Measurements from ENCODE around the gene TRDN.

The TRDN gene

DNA sequence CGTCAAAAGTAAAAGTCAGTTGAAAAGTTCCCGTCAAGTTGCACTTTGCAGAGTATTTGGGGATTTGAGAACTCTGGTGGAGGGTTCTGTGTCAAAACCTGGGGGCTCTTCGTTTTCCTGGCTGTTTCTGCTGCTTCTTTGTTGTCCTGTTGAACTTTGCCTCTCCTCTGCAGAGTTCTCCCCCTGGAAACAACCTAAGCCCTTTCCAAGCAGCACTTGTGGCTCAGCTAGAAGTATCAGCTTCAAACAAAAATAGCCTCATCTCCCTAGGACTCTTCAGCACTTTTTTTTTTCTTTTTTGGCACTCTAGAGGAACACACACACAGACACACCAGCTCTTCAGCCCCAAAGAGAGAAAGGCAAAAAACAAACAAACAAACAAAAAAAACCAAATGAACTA is at the start of gene TRDN:
Gene TRDN, minus strand, starts transcription at position 169 of the 400 bp plus-strand sequence. CDS start 175 bp downstream, outside the sequence.
- DNase-seq = no peak

GRCh38 chr6:123681957-123682462 is 45.3 kb upstream of the TRDN start:
- DNase-seq = no peak

DNA sequence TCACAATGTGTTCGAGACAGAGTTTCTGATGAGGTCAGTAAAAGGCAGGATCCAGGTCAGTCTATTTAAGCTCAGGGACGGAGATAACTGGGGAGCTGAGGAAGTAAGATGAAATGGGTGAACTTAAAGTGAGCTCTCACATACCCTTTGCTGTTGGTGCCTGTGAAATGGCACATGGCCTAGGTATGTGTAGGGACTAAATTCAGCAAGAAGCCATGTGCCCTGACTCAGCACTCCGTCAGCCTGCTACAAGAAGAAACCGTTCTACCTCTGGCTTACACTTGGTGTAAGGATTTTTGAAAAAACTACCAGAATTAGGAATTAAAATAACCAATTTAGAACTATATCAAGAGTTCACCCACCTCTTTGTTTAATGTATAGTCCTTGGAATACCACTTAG is 41.1 kb upstream of the TRDN start:
- no peak for DNase-seq

GRCh38 chr6:123676793-123677192 is 40.0 kb upstream of the TRDN start:
- no peak for DNase-seq

DNA sequence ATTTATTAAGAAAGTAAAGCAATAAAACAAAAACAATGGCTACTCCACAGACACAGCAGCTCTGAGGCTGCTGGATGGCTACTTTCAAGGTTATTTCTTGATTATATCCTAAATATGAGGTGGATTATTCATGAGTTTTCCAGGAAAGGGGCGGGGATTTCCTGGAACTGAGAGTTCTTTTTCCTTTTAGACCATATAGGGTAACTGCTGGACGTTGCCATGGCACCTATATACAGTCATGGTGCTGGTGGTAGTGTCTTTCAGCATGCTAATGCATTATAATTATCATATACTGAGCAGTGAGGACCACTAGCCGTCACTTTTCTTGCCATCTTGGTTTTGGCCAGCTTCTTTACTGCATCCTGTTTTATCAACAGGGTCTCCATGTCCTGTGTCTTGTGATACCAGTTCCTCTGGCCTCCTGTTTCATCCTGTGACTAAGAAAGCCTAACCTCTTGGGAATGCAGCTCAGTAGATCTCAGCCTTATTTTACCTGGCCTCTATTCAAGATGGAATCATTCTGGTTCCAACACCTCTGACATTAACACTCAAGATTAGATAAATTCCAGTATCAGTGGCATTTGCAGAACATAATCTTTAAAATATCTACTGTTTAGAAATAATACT is 32.3 kb upstream of the TRDN start:
- DNase-seq = no peak

GRCh38 chr6:123668063-123668462 is 31.3 kb upstream of the TRDN start:
- no peak for DNase-seq

- DNase-seq = no peak
Measured at GRCh38 chr6:123663436-123663835, 26.7 kb upstream of the TRDN start.

- no peak for DNase-seq
Measured at GRCh38 chr6:123662757-123663156, 26.0 kb upstream of the TRDN start.

GRCh38 chr6:123661105-123661891 is 24.5 kb upstream of the TRDN start:
- no peak for DNase-seq

- no peak for DNase-seq
Measured at GRCh38 chr6:123659960-123660748, 23.4 kb upstream of the TRDN start.

DNA sequence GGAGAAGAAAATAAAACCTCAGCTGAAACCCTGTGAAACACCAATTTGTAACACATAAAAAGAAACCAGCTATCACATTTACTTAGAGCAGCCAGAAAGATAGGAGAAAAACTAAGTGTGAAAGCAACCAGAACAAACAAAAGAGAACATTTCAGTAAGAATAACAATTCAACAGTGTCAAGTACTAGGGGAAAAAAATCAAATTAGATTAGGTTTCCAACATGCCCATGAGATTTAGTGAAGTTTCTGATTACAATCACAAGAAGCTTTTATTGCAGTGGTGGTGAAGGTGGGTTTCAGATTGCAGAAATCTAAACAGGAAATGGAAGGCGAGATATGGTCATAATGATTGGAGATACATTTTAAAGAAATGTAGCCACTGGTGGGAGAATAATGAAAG is 22.1 kb upstream of the TRDN start:
- no peak for DNase-seq

DNA sequence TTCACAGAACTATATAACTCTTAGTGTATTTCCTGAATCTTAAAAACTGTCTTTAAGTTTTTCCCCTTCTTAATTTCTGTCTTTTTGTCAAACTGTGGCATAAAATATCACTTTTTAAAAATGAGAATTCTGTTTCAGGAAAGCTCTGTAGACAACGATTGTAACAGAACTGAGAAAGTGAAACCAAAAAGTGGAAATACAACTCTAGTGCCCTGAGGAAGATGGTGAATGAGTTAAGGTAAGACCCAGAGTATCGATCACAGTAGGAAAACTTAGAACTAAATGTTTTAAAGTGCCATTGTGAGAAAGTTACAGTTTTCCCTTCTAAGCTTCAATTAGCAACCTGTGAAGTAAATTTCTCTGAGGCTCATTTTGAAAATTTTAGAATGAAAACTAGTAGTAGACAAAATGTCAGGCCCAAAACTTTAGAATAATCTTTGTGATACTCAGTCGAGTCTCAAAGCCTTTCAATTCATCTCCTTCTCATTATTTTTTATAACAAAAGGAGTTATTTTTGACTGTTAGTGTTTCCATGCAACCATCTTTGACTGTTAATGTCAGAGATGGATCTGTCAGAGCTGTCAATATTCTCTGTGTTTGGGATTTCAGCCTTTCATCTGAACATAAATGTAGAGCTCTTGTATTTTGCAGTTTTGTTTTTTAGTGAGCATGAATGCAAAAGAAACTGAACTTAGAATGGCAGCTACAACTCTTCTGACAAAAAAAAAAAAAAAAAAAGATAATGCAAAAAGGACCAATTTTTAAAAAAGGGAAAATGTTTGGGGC is 19.0 kb upstream of the TRDN start:
- DNase-seq = no peak

DNA sequence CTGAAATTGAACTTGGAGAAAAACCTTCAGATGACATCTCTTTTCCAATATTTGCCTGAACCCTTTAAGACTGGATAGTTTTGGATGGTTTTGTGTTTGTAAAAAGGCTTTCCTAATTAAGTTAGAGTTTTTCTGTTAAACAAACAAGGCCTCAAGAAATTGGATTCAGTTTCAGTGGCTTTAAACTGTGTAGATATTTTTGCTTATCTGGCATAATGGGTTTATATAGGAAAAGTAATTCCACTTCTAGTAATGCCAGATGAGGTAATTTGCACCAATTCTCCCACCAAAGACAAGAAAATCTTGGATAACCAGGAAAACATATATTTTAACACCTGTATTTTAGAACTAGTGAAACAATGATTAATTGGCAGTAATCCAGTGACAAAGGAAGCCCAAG is 12.0 kb upstream of the TRDN start:
- DNase-seq = no peak

DNA sequence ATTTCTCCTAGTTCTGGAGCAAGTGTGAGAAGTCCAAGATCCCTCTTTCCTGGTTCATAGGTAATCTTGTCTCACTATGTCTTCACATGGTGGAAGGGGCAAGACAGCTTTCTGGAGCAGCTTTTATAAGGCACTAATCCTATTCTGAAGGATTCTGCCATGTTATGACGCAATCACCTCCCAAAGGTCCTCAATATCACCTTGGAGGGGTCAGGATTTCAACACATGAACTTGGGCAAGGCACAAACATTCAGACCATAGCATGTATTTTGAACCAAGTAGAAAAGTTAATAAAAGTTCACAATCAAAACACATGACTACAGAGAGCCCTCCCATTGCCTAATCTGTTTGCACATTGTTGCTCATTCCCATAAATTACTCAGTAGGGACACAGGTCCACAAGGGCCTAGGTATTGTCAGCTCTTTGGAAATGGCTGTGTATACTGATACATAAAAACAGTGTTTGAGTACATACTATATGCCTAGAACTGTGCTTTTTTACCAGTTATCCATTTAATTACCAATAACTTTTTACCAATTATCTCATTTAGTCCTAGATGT is 11.3 kb upstream of the TRDN start:
- no peak for DNase-seq

DNA sequence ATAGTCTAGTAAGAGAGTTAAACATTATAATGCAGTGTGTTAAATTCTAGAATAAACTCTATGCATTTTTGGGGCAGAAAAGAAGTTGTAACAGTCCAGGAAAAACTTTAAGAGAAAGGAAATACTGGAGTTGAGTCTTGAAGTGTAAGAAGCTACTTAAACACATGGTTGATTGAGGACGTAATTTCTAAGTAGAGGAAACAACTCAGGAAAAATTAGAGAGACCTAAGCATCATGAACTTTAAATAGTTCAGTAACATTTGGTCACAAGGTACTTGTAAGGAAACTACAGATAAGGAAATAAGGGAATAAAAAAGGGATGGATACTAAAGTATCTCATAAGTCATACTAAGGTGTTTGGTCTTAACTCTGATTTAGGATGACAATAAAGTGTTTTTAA is 4.7 kb upstream of the TRDN start:
- no peak for DNase-seq

GRCh38 chr6:123640567-123641187 is 3.9 kb upstream of the TRDN start:
- DNase-seq = no peak

DNA sequence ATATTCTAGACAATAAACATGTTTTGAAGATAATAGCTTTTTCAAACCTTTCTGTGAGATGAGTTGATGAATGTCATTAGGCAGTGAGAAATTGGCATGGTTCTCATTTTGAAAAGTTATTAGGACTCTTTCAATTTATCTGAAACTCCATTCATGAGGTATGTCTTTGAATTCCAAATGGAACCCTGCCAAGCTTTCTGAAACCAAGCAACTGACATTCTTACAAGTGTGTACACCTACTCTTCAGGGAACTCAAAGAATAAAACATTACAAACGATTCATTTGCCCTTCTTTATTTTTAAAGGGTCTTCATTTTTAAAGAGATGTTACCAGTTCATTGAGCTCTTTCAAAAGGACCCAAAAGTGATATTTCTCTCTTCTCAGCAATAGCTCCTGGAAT is 2.1 kb upstream of the TRDN start:
- peak; percentile 25 for DNase-seq

GRCh38 chr6:123636282-123636681 is 468 bp downstream of the TRDN start:
- no peak for DNase-seq

GRCh38 chr6:123635567-123635966 is 1.2 kb downstream of the TRDN start:
- no peak for DNase-seq

DNA sequence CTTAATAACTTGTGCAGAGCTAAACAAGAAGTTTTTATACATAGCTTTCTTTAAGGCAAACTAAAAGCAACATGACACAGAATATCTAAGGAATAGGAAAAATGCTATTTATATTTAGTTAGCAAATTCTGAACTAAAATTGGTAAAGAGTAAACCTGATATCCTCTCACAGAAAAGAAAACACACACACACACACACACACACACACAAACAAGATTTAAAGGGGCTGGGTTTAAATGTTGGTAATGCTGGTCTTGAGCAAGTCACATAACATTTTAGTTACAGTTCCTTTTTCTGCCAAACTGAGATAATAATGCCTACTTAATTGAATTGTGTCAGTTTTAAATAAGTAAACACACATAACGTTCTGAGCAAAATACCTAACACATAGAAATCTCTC is 1.6 kb downstream of the TRDN start:
- DNase-seq = no peak

DNA sequence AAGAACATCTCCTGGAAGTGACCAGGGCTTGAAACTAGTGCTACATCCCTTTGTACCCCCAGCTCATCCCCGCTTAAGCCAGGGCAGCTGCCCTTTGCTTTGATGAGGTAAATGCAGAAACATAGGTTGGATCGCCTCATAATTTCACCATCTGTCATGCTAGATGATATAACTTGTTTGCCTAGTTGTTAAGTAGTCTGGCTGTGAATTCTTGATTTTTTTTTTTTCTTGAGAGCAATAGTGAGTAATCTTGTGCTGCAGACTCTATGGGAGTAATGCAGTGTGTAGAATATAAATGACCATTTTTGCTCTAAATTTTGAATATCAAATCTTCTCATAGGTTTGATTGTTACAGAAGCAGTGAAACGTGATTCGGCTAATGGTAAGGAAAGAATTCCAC is 4.1 kb downstream of the TRDN start:
- DNase-seq = no peak
